Measurements from ENCODE around the gene CIART.
"Not testable (repeated sequence)": the region's sequence is repeated elsewhere in the genome, so short reads cannot be mapped to it uniquely, and the experiment has no call there.

The CIART gene

DNA sequence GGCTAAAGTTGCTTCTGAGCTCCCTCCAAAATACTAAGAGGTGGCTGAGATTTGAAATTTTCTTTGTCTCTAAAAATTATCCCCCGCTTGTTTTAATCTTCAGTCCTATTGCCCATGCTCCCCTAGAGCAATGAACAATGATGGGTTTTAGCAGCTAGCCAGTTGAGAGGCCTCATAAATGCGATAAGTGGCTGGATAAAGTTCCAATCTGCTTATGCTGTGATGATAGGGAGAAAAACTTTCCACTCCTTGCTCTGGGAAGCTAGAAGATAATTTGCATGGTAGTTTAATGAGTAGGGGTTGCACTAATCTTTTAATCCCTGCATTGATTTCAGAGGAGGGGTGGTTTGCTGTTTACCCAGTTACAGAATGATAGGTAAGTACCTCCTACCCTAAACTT is 29.4 kb downstream of the CIART start:
- DNase-seq = no peak

DNA sequence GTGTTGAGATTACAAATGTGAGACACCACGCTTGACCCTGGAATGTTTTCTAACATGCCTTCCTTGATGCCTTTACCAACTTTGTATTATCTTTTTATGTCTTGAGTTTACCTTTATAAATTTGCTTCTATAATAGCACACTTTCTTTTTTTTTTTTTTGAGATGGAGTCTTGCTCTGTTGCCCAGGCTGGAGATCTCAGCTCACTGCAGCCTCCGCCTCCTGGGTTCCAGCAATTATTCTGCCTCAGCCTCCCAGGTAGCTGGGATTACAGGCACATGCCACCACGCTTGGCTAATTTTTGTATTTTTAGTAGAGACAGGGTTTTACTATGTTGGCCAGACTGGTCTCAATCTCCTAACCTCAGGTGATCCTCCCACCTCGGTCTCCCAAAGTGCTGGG is 32.3 kb downstream of the CIART start:
- not testable (repeated sequence) for DNase-seq

DNA sequence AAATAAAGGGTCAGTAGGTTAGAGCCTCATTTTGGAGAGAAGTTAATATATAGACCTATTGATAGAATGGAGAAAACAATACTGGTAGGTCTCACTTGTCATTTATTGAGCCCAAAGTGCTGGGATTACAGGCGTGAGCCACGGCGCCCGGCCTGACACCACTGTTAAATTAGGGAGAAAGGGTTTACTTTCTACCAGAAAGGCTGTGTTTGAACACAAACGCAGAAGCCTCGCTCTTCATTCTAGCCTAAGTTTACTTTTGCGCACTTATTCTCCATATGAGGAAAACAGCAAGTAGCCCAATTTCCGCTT is 38.3 kb downstream of the CIART start:
- no peak for DNase-seq

DNA sequence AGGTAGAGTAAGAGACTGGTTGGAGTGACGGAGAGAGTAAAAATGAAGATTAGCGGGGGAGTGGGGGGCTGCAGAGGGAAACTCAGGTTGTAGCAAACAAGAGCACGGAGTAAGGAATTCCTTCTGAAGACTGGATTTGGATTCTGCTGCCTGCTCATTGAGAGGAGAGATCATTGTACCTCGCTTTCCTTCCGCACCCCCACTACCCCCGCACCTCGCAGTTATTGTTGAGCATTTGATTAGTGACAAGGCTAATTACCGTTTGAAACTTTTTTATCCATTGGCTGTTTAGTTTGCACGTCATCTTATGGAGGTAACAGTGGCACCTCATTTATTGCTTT is 39.4 kb downstream of the CIART start:
- no peak for DNase-seq

DNA sequence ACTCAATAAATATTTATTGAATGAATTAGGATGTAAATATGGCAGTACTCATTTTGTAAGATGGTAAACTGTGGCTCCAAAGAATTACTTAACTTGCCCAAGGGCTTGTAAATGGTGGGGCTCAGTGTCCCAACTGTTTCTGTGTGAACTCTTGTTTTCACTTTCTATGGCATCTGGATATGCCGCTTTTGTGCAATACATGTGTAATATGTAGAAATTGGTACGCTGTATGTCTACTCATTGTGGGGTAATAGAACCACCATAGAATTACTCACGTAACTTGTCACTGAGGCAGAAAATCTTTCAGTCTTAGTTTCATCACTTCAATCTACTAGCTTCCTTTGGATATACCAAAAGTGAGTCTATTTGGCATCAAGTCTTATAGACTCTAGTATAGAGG is 40.0 kb downstream of the CIART start:
- peak; percentile 32 for DNase-seq

DNA sequence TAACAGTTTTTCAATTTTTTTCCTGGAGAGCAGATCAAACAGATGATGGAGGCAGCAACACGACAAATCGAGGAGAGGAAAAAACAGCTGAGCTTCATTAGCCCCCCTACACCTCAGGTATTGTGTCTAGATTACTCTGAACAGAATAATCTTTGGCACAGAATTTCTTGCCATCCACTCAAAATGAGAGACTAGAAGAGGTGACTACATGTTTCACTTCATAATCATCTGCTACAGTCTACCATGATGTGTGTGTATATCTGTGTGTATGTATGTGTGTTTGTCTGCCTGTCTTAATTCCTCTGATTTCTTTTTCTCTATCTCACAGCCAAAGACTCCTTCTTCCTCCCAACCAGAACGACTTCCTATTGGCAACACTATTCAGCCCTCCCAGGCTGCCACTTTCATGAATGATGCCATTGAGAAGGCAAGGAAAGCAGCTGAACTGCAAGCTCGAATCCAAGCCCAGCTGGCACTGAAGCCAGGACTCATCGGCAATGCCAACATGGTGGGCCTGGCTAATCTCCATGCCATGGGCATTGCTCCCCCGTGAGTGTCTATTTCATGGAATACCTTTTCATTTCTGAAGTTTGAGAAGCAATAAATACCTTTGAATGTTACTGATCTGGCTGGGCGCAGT is 50.4 kb downstream of the CIART start:
- DNase-seq = no peak
